ENCODE results near the gene ZNF263.
A peak's percentile ranks its signal among the peaks of the same experiment; 100 is the strongest.

DNA sequence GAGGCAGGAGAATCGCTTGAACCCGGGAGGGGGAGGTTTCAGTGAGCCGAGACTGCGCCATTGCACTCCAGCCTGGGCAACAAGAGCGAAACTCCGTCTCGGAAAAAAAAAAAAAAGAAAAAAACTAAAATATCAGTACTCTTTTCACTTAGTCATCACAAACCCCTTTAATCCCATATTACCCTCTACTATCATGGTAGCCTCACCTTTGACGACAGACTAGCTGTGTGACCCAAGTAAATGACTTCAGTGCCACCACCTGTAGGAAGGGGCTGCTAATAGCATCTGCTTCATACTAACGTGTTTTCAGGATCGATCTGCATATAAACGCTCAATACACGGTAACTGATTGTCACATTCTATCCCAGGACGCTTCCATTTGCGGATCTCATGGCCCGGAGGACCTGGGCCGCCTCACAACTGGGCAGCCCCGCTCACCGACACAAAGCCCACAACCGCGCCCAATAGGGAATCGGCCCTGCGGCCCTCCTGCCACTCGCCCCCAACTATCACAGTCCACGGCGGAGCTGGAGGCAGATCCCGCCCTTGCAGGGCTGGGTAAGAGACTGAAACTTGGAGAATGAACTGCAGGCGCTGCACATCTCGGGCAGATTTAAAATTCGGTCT, 1.1 kb upstream of the ZNF263 start:
- TF ChIP-seq, protein P1, sequence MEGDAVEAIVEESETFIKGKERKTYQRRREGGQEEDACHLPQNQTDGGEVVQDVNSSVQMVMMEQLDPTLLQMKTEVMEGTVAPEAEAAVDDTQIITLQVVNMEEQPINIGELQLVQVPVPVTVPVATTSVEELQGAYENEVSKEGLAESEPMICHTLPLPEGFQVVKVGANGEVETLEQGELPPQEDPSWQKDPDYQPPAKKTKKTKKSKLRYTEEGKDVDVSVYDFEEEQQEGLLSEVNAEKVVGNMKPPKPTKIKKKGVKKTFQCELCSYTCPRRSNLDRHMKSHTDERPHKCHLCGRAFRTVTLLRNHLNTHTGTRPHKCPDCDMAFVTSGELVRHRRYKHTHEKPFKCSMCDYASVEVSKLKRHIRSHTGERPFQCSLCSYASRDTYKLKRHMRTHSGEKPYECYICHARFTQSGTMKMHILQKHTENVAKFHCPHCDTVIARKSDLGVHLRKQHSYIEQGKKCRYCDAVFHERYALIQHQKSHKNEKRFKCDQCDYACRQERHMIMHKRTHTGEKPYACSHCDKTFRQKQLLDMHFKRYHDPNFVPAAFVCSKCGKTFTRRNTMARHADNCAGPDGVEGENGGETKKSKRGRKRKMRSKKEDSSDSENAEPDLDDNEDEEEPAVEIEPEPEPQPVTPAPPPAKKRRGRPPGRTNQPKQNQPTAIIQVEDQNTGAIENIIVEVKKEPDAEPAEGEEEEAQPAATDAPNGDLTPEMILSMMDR (IDR thresholded peaks at IDR 0.05), result peak in 1 of 12 donors; percentile 6
- TF ChIP-seq POLR2A (IDR thresholded peaks at IDR 0.05), result no peak
